ENCODE data around the gene MAP2K7.

MAP2K7 gene

DNA sequence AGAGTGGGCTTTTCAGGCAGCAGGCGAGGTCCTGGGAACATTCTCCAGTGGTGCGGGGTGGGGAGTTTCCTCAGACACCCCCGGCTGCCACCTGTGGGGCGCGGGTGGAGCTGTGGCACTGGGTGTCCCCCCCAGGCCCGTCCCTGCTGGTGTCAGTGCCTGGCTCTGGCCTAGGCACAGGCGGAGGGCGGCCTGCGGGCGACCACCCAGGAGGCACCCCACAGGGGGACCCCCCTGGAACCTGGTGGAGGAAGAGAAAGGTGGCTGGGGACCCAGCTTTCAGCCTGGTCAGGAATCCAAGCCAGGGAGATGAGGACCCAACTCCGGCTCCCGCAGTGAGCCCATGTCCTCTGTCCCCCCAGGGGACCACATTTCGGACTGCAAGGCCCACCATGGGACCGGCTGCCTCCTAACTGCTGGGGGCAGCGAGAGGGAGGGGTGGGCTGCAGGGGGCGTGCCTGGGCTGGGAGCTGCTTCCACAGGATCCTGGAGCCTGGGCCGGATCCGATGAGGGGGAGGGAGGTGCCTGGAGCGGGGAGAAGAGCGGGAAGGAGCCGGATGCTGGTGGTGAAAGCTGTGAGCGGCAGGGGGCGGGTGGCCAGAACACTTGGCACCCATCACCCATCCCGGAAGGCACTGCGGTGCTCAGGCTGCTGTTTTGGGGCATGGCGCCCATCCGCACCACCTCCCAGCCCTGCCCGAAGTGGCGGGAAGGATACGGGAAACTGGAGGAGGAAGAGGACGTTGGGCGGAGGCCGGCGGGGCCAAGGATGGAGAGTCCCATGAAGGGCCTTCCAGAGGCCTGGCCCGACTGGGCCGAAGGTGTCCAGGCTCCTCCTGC, 27.8 kb downstream of the MAP2K7 start:
- DNase-seq (ENCODE audit: low read depth), result no peak
- TF ChIP-seq, protein P1, sequence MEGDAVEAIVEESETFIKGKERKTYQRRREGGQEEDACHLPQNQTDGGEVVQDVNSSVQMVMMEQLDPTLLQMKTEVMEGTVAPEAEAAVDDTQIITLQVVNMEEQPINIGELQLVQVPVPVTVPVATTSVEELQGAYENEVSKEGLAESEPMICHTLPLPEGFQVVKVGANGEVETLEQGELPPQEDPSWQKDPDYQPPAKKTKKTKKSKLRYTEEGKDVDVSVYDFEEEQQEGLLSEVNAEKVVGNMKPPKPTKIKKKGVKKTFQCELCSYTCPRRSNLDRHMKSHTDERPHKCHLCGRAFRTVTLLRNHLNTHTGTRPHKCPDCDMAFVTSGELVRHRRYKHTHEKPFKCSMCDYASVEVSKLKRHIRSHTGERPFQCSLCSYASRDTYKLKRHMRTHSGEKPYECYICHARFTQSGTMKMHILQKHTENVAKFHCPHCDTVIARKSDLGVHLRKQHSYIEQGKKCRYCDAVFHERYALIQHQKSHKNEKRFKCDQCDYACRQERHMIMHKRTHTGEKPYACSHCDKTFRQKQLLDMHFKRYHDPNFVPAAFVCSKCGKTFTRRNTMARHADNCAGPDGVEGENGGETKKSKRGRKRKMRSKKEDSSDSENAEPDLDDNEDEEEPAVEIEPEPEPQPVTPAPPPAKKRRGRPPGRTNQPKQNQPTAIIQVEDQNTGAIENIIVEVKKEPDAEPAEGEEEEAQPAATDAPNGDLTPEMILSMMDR (IDR thresholded peaks at IDR 0.05; ENCODE audit: low read depth, low read length, missing control alignments), result no peak
- H3K4me3 ChIP-seq (ENCODE audit: low read depth, low read length), result no peak overlapping the region

- no peak for DNase-seq (ENCODE audit: low read depth)
- TF ChIP-seq, protein P1 (IDR thresholded peaks at IDR 0.05; ENCODE audit: low read depth, low read length, missing control alignments), result no peak
- H3K4me3 ChIP-seq (ENCODE audit: low read depth, low read length), result no peak overlapping the region
Measured at GRCh38 chr19:7932276-7932929, 28.7 kb downstream of the MAP2K7 start.

DNA sequence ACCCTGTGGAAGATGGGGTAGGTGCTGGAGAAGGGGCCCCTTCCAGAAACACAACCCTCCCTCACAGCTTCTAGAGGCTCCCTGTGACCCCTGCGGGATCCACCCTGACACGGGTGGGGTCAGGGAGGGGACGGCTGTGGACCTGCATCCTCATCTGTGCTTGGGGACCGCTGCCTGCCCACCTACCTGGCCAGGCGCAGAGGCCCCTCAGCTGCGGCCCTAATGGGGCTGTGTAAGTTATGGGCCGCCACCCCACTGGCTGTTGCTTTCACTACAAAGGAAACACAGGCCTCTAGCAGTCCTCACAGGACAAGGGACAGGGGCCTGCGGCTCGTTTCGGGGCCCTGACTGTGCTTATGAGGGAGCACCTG, 29.2 kb downstream of the MAP2K7 start:
- DNase-seq (ENCODE audit: low read depth), result no peak
- TF ChIP-seq, protein P1 (IDR thresholded peaks at IDR 0.05; ENCODE audit: low read depth, low read length, missing control alignments), result no peak
- H3K4me3 ChIP-seq (ENCODE audit: low read depth, low read length), result no peak overlapping the region

DNA sequence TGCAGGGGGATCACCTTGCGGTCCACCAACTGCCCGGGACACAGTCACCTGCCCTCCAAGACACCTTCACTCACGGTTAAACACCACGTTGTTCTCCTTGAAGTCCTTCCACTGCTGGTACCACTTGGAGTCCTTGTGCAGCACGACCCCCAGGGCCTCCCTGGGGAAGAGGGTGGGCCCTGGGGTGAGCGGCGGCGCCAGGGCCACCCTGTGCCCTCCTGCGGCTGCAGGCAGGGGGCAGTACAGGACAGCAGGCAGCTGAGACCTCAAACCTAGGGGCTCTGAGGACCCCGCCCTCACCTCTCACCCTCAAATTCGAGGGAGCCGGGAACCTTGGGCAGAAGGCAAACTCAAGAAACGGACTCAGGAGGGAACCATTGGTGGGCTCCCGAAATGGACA, 29.7 kb downstream of the MAP2K7 start:
- TF ChIP-seq, protein P1 (IDR thresholded peaks at IDR 0.05; ENCODE audit: low read depth, low read length, missing control alignments), result no peak
- DNase-seq (ENCODE audit: low read depth), result no peak
- H3K4me3 ChIP-seq (ENCODE audit: low read depth, low read length), result no peak overlapping the region

- DNase-seq (ENCODE audit: low read depth), result no peak
- H3K4me3 ChIP-seq (ENCODE audit: low read depth, low read length), result no peak overlapping the region
- TF ChIP-seq, protein P1 (IDR thresholded peaks at IDR 0.05; ENCODE audit: low read depth, low read length, missing control alignments), result no peak
Measured at GRCh38 chr19:7933828-7934725, 30.4 kb downstream of the MAP2K7 start.

DNA sequence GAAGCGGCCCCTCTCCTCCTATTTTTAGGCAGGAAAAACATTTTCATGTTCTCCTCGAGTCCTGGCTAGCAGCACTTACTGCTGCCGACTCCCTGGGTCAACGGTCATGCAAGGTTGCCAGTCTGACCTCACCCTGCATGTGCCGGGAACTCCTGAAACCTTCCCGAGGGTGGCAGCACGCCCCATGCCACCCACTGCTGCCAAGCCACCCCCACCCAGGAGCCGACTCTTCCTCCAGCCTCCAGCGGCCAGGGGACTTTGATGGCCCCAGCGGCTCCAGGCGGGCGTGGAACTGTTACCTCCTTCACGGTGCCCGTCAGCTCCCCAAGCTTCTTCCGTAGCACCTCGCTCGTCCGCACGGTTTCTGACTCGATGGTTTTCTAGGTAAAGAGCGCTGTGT, 31.1 kb downstream of the MAP2K7 start:
- TF ChIP-seq, protein P1 (IDR thresholded peaks at IDR 0.05; ENCODE audit: low read depth, low read length, missing control alignments), result no peak
- H3K4me3 ChIP-seq (ENCODE audit: low read depth, low read length), result no peak overlapping the region
- no peak for DNase-seq (ENCODE audit: low read depth)

All from GM12864 (cell line).